Measurements from ENCODE around the gene MUSTN1.

MUSTN1 gene

GRCh38 chr3:52784931-52785590 lies 49.8 kb downstream of the MUSTN1 start:
- no peak for DNase-seq (ENCODE audit: low read depth)

GRCh38 chr3:52784021-52784621 lies 50.7 kb downstream of the MUSTN1 start:
- no peak for DNase-seq (ENCODE audit: low read depth)

GRCh38 chr3:52783211-52783555 lies 51.6 kb downstream of the MUSTN1 start:
- no peak for DNase-seq (ENCODE audit: low read depth)
